ENCODE data around the gene FAM174C.

The FAM174C gene

DNA sequence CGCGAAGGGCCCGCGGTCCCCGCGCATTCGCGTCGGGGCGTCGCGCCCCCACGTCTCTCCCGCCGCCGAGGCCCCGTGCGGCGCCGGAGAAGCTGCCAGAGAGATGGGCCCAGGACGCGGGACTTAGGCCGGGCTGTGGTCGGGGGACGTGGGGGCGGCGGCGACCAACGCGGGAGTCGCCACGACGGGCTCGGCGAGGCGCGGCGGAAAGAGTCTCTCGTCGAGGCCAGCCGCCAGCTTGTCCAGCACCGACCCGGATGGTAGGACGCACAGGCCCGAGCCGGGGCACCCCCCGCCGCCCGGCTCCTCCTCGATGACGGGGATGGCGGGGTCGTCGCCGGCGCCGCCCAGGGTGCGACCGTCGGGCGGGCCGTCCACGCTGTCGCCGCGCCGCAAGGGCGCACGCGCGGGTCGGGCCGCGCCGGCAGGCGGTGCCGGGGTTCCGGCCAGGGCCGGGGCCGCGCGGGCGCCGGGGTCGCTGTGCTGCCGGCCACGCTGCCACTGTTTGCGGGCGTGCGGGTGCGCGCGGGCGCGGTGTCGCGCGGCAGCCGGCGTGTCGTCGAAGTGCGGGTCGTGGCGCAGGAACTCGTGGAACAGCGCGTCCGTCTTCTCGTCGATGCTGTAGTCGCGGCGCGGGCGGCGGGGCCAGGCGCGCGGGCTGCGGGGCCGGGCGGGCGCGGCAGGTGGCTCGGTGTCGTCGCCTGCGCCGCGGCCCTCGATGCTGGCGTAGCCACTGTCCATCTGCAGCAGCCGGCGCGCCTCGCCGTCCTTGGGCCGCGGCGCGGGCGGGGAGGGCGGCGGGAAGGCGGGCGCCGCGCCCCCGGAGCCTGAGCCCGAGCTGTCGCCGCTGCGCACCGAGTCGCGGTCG, 46.0 kb upstream of the FAM174C start:
- TF ChIP-seq, protein P1, sequence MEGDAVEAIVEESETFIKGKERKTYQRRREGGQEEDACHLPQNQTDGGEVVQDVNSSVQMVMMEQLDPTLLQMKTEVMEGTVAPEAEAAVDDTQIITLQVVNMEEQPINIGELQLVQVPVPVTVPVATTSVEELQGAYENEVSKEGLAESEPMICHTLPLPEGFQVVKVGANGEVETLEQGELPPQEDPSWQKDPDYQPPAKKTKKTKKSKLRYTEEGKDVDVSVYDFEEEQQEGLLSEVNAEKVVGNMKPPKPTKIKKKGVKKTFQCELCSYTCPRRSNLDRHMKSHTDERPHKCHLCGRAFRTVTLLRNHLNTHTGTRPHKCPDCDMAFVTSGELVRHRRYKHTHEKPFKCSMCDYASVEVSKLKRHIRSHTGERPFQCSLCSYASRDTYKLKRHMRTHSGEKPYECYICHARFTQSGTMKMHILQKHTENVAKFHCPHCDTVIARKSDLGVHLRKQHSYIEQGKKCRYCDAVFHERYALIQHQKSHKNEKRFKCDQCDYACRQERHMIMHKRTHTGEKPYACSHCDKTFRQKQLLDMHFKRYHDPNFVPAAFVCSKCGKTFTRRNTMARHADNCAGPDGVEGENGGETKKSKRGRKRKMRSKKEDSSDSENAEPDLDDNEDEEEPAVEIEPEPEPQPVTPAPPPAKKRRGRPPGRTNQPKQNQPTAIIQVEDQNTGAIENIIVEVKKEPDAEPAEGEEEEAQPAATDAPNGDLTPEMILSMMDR (IDR thresholded peaks at IDR 0.05; ENCODE audit: borderline replicate concordance, control extremely low read depth, extremely low read depth, insufficient read depth, missing control alignments) = no peak
- in situ Hi-C loops (cut with MboI; ENCODE audit: low sequenced_read_pairs, unreplicated experiment) = no loop called here
- no peak for DNase-seq (ENCODE audit: low spot score)

DNA sequence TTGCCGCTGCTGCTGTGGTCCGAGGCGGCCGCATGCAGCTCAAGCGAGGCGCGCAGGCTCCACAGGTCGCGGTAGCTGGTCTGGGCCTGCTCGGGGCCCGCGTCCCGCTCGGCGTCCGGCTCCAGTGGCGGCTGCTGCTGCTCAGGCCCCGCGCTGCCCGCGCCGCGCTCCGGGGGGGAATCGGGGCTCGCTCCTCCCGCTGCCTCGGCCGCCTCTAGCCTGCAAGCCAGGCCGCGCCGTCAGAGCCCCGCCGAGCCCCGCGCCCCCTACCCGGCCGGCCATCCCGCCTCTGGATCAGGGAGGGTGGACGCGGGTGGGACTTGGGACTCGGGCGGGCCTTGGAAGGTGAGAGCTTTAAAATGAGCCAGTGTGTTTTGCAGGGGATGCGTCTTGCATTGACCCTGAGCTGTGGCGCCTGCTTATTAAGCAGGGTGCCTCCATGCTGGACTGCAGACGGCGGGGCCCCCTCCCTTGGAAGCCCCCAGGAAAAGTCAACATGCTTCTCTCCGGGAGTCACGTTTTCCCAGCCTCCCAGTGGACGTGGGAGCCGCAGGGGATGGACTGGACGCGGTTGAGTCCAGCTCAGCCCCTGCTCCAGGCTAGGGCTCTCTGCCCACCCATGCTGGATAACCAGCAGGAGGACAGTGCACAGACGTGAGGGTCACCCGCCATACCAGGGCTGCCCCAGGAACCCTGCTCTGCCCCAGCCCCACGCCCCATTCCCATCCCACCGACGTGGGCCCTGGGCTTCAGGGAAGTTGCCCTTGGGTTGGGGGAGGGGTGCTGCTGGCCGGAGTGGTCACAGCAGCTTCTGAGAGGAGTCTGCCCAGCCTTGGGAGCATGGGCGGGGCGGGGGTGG, 45.2 kb upstream of the FAM174C start:
- DNase-seq (ENCODE audit: low spot score) = no peak
- in situ Hi-C loops (cut with MboI; ENCODE audit: low sequenced_read_pairs, unreplicated experiment) = no loop called here
- TF ChIP-seq, protein P1 (IDR thresholded peaks at IDR 0.05; ENCODE audit: borderline replicate concordance, control extremely low read depth, extremely low read depth, insufficient read depth, missing control alignments) = no peak

- in situ Hi-C loops (cut with MboI; ENCODE audit: low sequenced_read_pairs, unreplicated experiment) = no loop called here
- no peak for DNase-seq (ENCODE audit: low spot score)
- TF ChIP-seq, protein P1 (IDR thresholded peaks at IDR 0.05; ENCODE audit: borderline replicate concordance, control extremely low read depth, extremely low read depth, insufficient read depth, missing control alignments) = no peak
These were observed 44.4 kb upstream of the FAM174C start for GRCh38 chr19:1230783-1231489.

DNA sequence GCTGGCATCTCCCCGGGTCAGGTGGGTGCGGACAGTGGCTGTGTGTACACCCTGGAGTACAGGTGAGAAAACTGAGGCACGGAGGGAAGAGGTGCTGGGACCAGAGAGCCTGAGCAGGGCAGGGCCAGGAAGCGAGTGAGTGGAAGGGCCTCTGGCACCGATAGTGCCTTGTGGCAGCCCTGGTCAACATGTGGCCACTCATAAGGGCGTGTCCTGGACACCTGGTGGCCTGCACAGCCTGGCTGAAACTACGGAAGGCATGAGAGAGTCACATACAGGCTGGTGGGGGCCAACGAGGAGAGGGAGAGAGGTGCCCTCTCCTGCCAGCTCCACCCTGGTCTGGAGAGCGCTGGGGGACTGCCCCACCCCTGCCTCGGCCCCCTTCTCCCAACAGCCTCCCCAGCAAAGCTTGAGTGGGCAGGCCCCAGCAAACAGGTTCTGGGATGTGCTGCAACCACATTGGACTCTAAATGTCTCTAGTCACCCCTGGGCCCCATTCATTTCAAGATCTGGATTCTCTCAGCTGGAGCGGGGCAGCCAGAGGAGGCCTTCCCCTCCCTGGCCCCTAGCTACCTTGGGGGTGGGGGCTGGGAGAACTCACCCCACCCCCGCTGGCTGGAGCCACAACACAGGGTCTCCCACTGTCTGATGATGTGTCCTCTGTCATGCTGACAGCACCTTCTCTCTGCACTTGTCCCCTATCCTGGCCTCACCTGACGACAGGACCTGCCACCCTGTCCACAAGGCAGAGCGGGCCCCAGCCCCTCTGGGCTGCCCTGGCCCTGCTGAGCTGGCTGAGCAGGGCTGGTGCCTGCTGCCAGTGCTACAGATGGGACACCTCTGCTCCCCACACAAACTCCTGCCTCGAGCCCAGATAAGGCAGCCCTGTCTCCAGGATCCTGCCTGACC, 43.3 kb upstream of the FAM174C start:
- in situ Hi-C loops (cut with MboI; ENCODE audit: low sequenced_read_pairs, unreplicated experiment) = no loop called here
- TF ChIP-seq, protein P1 (IDR thresholded peaks at IDR 0.05; ENCODE audit: borderline replicate concordance, control extremely low read depth, extremely low read depth, insufficient read depth, missing control alignments) = no peak
- no peak for DNase-seq (ENCODE audit: low spot score)

DNA sequence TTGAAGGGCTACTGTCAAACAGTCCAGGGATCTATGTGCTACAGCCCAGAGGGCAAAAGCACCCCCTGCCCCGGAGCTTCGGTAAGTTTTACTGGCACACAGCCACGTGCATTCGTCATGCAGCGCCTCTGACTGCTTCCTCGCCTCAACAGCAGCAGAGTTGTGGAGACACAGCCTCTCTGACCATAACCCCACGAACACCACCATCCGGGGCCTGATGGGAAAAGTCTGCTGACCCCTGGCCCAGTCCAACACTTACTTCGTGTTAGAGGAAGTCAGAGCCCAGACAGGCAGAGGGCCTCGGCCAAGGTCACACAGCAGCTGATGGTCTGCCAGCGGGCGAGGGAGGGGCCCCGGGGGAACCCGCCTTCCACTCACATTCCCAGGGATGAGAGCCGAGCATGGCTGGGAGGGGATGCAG, 42.7 kb upstream of the FAM174C start:
- TF ChIP-seq, protein P1 (IDR thresholded peaks at IDR 0.05; ENCODE audit: borderline replicate concordance, control extremely low read depth, extremely low read depth, insufficient read depth, missing control alignments) = no peak
- no peak for DNase-seq (ENCODE audit: low spot score)
- in situ Hi-C loops (cut with MboI; ENCODE audit: low sequenced_read_pairs, unreplicated experiment) = no loop called here
